C1 segment of cervical spinal cord (tissue), 14 donors: ENCODE measurements around the gene LRP6.
"Not testable (repeated sequence)": the region's sequence is repeated elsewhere in the genome, so short reads cannot be mapped to it uniquely, and the experiment has no call there.

ENCODE experiments used
- DNase-seq, 14 donors: peaks; one replicate each; lab custom pipeline; 2025; lab: John Stamatoyannopoulos, UW

LRP6 gene

GRCh38 chr12:12121061-12121460 is 145.8 kb downstream of the LRP6 start:
- no peak for DNase-seq

DNA sequence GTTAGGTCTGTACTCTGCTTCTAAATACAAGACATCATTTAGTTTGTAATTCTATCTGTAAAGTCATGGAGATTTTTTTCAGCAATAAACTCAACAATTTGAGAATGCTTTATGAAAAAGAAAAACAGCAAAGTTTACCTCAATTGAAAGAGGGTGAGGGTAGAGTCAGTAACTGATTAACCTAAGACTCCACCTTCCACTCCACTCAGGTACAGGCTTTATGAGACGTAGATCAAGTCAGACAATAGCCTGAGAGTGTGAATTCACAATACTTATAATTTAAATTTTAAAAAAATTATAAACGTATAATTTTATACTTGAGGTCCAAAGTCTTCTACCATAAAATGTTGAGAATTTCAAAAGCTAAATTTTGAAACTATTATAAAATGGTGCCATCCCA is 150.2 kb downstream of the LRP6 start:
- no peak for DNase-seq

DNA sequence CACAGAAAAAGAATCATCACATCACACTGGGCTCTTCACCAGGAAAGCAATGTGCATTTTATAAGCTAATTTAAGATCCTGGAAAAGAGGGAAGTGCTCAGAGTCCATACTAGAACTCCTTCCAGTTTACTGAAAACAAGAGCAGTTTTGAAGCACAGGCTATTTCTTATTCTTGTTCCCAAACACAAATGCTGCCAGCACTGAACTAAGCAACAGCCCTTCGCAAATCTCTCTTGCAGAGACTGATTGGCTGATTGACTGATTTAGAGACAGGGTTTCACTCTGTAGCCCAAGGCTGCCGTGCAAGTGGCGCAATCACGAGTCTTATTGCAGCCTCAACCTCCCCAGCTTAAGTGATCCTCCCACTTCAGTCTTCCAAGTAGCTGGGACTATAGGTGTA is 151.3 kb downstream of the LRP6 start:
- DNase-seq, result peak in 3 of 14 donors; percentile 1 to 11 (median 2)

DNA sequence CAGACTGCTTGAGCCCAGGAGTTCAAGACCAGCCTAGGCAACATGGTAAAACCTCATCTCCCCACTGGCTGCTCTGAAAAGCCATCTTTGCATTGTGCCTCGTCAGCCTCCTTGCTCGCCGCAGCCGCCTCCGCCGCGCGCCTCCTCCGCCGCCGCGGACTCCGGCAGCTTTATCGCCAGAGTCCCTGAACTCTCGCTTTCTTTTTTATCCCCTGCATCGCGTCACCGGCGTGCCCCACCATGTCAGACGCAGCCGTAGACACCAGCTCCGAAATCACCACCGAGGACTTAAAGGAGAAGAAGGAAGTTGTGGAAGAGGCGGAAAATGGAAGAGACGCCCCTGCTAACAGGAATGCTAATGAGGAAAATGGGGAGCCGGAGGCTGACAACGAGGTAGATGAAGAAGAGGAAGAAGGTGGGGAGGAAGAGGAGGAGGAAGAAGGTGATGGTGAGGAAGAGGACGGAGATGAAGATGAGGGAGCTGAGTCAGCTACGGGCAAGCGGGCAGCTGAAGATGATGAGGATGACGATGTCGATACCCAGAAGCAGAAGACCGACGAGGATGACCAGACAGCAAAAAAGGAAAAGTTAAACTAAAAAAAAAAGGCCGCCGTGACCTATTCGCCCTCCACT is 155.8 kb downstream of the LRP6 start:
- not testable (repeated sequence) for DNase-seq

GRCh38 chr12:12108441-12109058 is 158.3 kb downstream of the LRP6 start:
- DNase-seq, result no peak

DNA sequence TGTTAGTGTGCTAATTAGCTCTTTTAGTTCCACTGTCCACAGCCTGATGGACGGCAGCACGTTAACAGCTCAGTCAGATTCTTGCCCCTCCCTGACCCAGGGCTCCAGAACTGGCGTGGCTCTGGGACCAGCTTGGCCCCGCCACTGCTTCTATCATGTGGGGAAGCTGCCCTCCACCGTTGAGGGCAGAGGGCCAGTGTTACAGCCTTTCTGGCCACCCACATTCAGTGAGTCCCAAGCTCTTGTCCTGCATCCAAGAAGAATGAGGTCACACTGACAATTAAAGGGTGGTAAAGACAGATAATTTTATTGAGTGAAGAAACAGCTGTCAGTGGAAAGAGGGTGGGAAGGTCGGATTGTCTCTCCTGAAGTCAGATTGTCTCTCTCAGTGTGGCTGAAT is 159.2 kb downstream of the LRP6 start:
- no peak for DNase-seq

DNA sequence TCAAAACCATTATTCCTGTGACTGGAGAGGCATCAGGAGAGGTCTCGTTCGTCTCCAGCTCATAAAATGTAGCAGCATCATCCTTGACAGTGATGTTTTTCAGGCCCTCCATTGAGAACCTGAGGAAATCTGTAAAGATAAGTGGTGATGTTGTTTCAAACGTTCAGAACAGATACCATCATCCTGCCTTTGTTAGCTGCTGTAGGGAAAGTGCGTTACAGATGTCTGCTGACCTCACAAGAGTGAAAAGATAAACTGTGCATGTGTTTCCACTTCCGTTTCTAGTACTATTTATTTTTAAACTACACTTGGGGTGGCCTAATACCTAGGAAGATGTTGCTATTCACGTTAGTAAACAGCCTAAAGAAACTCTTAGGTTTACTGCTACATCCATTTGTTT is 167.7 kb downstream of the LRP6 start:
- DNase-seq, result no peak

- DNase-seq, result no peak
These were observed 168.2 kb downstream of the LRP6 start for GRCh38 chr12:12098691-12099015.

GRCh38 chr12:12097891-12098690 is 168.8 kb downstream of the LRP6 start:
- no peak for DNase-seq

DNA sequence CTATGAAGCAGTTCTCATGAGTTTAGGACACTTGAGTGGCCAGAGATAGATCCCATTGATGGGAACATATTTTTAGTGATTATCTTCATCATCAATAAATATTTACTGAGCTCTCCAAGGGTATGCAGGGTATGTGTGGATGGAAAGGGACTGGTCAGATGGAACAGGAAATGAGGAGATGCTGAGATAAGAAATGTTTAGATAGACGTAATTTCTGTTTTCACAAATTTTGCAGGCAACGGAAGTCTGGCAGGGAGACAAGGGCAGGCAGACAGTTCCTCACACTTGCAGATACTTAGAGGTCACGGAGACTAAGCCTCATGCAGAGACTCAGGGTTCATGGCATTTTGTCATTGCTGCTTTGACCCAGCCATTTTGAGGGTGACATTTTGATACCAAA is 171.8 kb downstream of the LRP6 start:
- no peak for DNase-seq

- DNase-seq, result no peak
These were observed 172.4 kb downstream of the LRP6 start for GRCh38 chr12:12094481-12094880.

- no peak for DNase-seq
These were observed 174.7 kb downstream of the LRP6 start for GRCh38 chr12:12091977-12092663.

- DNase-seq, result no peak
These were observed 175.8 kb downstream of the LRP6 start for GRCh38 chr12:12091071-12091470.

- no peak for DNase-seq
These were observed 178.1 kb downstream of the LRP6 start for GRCh38 chr12:12088761-12089160.

DNA sequence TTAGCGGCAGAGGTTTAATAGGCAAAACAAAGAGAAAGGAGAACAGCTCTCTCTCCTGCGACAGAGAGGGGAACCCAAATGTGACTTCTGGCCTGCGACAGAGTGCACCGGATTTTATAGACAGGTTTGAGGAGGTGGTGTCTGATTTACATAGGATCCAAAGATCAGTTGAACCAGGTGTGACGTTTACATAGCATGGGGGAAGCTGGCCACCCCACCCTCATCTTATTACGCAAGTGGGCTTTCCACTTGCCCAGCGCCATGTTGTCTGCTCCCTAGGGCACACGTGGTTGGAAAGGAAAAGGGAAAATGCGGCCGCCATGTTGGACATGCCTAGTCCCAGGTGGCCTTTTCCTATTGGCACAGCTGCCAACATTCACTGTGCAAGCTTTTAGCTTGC is 178.7 kb downstream of the LRP6 start:
- no peak for DNase-seq

GRCh38 chr12:12087693-12088034 is 179.2 kb downstream of the LRP6 start:
- no peak for DNase-seq

GRCh38 chr12:12086973-12087692 is 179.7 kb downstream of the LRP6 start:
- no peak for DNase-seq

DNA sequence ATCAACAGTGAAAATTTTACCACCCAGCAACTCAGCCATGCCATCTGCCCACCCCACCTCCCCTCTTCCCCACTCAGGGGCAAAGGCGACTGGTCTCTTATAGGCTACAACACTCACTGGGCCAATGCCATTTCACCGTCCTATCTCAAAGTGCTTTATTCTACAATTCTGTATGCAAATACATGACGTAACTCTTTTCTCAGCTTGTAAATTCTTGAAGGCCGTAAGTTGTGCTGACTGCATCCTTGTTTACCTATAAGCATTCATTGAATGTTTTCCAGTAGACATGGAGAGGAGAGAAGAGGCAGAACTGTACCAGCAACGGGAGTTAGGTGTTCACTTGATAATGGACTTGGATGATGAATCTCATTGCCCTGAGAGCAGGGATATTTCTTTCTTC is 180.5 kb downstream of the LRP6 start:
- DNase-seq, result no peak

GRCh38 chr12:12083688-12084087 is 183.2 kb downstream of the LRP6 start:
- no peak for DNase-seq

GRCh38 chr12:12081836-12082497 is 184.9 kb downstream of the LRP6 start:
- DNase-seq, result peak in 1 of 14 donors; percentile 11

GRCh38 chr12:12079291-12079690 is 187.6 kb downstream of the LRP6 start:
- DNase-seq, result no peak
